ENCODE results near the gene ASB5. TPM values are rescaled to one million over a fixed set of nuclear protein-coding genes. Genes with fewer than 3 reads are reported as not detected.

The ASB5 gene
- total RNA-seq, 1 donor from 2014 or later = 0.09 TPM

GRCh38 chr4:176189891-176190795 lies 78.9 kb downstream of the ASB5 start:
- no peak for DNase-seq (ENCODE audit: low spot score)
- intact Hi-C loops (cut with DNase I) = no loop called here

GRCh38 chr4:176188654-176189053 lies 80.4 kb downstream of the ASB5 start:
- no peak for DNase-seq (ENCODE audit: low spot score)
- ATAC-seq = no peak
- intact Hi-C loops (cut with DNase I) = no loop called here

More at GRCh38 chr4:176189891-176190795, 78.9 kb downstream of the ASB5 start:
- no peak for ATAC-seq

- no peak for ATAC-seq
- DNase-seq (ENCODE audit: low spot score) = no peak
- intact Hi-C loops (cut with DNase I) = no loop called here
Measured at GRCh38 chr4:176187624-176188023, 81.4 kb downstream of the ASB5 start.

GRCh38 chr4:176186671-176187395 lies 82.2 kb downstream of the ASB5 start:
- DNase-seq (ENCODE audit: low spot score) (no peak), ATAC-seq (no peak)
- intact Hi-C loops (cut with DNase I) = no loop called here

GRCh38 chr4:176186067-176186466 lies 83.0 kb downstream of the ASB5 start:
- no peak for ATAC-seq
- intact Hi-C loops (cut with DNase I) = no loop called here
- no peak for DNase-seq (ENCODE audit: low spot score)

- no peak for ATAC-seq
Measured at GRCh38 chr4:176185051-176185450, 84.0 kb downstream of the ASB5 start.

More at GRCh38 chr4:176185051-176185450, 84.0 kb downstream of the ASB5 start:
- intact Hi-C loops (cut with DNase I) = no loop called here
- DNase-seq (ENCODE audit: low spot score) = no peak

Other genes starting within 250 kb of the ASB5 start
- 8.0 TPM for gene WDR17, start 203.4 kb downstream of the ASB5 start, total RNA-seq
- not detected for gene SPATA4, start 73.6 kb downstream of the ASB5 start, total RNA-seq
- 122 TPM for gene SPCS3, start 50.7 kb upstream of the ASB5 start, total RNA-seq

Measured in sciatic nerve (tissue), 2 donors.